Adrenal gland (tissue), 5 donors: ENCODE data around the gene SMAP2.

Source experiments
- POLR2A ChIP-seq, 2 donors: fragments of 450-650 bp; IDR thresholded peaks; one replicate each; pipeline ENCODE4 v1.6.1; 2017; ENCODE audit warnings: antibody characterized with exemption in 2 of 2, mild to moderate bottlenecking in 2 of 2, moderate library complexity in 1 of 2
- TF ChIP-seq, protein P1 (sequence below), 6 experiments: fragments of 450-650 bp in 4 of 6; fragments of 200-600 bp in 2 of 6; sonication (generic) in 1 of 6; IDR thresholded peaks; 1 replicate in 5 of 6; 2 replicates in 1 of 6; pipeline versions ENCODE4 v1.5.1 to v1.8.0; 2016 to 2021; ENCODE audit warnings: antibody characterized with exemption in 6 of 6, mild to moderate bottlenecking in 2 of 6, moderate library complexity in 1 of 6
- donor health status: DM: no; HTN: no; CAD: no.

DNA sequence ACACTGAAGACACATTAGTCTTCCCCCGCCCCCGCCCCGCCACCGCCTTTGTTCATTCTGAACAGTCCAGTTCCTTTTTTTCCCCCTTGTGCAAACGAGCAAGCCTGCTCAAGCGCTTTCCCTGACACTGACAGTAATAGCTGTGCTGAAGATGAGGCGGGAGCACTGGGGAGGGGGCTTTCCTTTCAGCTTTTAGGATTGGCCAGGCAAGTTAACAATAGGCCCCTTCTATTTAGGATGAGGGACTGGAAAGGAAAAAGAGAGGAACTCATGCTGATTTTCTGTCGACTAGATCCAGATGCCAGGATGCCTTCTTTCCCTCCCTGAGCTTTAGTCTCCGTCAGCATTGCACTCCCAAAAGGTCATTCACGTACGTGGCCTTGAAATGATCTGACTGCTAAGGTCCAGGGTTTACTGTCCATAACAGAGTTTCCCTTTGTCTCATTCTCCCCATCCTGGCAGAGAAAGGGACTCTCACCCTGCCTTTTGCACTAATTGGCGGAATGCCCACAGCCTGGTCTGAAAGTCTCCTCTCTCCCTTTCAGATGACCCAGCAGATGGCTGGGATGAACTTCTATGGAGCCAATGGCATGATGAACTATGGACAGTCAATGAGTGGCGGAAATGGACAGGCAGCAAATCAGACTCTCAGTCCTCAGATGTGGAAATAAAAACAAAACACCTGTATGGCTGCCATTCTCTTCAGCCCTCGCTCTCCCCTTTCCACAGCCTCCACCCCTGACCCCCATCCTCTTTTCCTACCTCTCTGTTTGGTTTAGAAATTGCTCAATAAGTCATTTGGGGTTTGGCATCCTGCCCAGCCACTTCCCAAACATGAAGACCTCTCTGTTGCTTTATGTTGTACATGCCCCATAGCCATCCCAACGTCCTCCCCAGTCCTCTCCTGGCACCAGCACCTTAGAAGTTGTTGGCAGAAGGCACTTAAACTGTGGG is 48.2 kb downstream of the SMAP2 start:
- TF ChIP-seq, protein P1, sequence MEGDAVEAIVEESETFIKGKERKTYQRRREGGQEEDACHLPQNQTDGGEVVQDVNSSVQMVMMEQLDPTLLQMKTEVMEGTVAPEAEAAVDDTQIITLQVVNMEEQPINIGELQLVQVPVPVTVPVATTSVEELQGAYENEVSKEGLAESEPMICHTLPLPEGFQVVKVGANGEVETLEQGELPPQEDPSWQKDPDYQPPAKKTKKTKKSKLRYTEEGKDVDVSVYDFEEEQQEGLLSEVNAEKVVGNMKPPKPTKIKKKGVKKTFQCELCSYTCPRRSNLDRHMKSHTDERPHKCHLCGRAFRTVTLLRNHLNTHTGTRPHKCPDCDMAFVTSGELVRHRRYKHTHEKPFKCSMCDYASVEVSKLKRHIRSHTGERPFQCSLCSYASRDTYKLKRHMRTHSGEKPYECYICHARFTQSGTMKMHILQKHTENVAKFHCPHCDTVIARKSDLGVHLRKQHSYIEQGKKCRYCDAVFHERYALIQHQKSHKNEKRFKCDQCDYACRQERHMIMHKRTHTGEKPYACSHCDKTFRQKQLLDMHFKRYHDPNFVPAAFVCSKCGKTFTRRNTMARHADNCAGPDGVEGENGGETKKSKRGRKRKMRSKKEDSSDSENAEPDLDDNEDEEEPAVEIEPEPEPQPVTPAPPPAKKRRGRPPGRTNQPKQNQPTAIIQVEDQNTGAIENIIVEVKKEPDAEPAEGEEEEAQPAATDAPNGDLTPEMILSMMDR (IDR thresholded peaks at IDR 0.05) = no peak
- no peak for TF ChIP-seq POLR2A (IDR thresholded peaks at IDR 0.05)
